ENCODE results near the gene ZNF280D.

GRCh38 chr15:56617628-56618027 lies 115.7 kb downstream of the ZNF280D start:
- TF ChIP-seq EZH2 (IDR thresholded peaks at IDR 0.05; ENCODE audit: insufficient read depth, poor library complexity, severe bottlenecking) (no peak), EZH2phosphoT487 (IDR thresholded peaks at IDR 0.05; ENCODE audit: insufficient read depth, low read depth) (no peak)

All from GM23248 (cell line).